PC-3 (cell line): Measurements from ENCODE around the gene RFX4. TPM values are rescaled to one million over a fixed set of nuclear protein-coding genes. Genes with fewer than 3 reads are reported as not detected.

ENCODE experiments used
- ATAC-seq: fragments of 200-7000 bp; cut with Tn5 transposase; 2 replicates; pipeline ENCODE4 v1.9.1; 2020; ENCODE audit warnings: mild to moderate bottlenecking, moderate library complexity
- BruUV-seq: library from RNA; stranded (reverse); fragments of 400-500 nt; replicated peaks from 2 replicates; lab custom pipeline; 2021; lab: Mats Ljungman, UMichigan
- CTCF ChIA-PET: fragments of 300-600 bp; sonication (Branson Sonifier 250); formaldehyde crosslinking; loops from one replicate; lab custom pipeline; 2022; ENCODE audit warnings: antibody characterized with exemption; lab: Charles Lee
- POLR2A ChIA-PET: fragments of 300-600 bp; sonication (Branson Sonifier 250); formaldehyde crosslinking; loops from one replicate; lab custom pipeline; 2022; ENCODE audit warnings: antibody characterized with exemption; ENCODE audit not compliant: unreplicated experiment; lab: Charles Lee
- DNase-seq: peaks from one replicate; pipeline ENCODE4 v3.0.0-alpha.2; 2015
- H2AFZ ChIP-seq: fragments of 300-600 bp; sonication (generic); 2 replicates; pipeline ENCODE4 v1.6.0; 2016; ENCODE audit warnings: antibody characterized with exemption, low read length
- H3F3A ChIP-seq: fragments of 300-600 bp; sonication (generic); one replicate; pipeline ENCODE4 v1.6.0; 2017; ENCODE audit warnings: antibody characterized with exemption, low read length, control low read depth, mild to moderate bottlenecking; ENCODE audit not compliant: unreplicated experiment
- H3K27ac ChIP-seq: fragments of 300-600 bp; sonication (generic); 2 replicates; pipeline ENCODE4 v1.5.1; 2016; ENCODE audit warnings: mild to moderate bottlenecking, low read length
- H3K27me3 ChIP-seq: fragments of 300-600 bp; sonication (generic); 2 replicates; pipeline ENCODE4 v1.6.1; 2016; ENCODE audit warnings: low read length, mixed read lengths
- H3K36me3 ChIP-seq: fragments of 300-600 bp; sonication (generic); 2 replicates; pipeline ENCODE4 v1.6.1; 2016; ENCODE audit warnings: low read depth, mixed run types, low read length, mixed read lengths
- H3K4me1 ChIP-seq: fragments of 300-600 bp; sonication (generic); 2 replicates; pipeline ENCODE4 v1.5.1; 2016; ENCODE audit warnings: low read length; ENCODE audit not compliant: insufficient read depth
- H3K4me2 ChIP-seq: fragments of 300-600 bp; sonication (generic); 2 replicates; pipeline ENCODE4 v1.6.0; 2016; ENCODE audit warnings: low read length
- H3K4me3 ChIP-seq: fragments of 300-600 bp; sonication (generic); 2 replicates; pipeline ENCODE4 v1.5.1; 2016; ENCODE audit warnings: mild to moderate bottlenecking, low read length, mixed read lengths
- H3K79me2 ChIP-seq: fragments of 300-600 bp; sonication (generic); 2 replicates; pipeline ENCODE4 v1.6.1; 2017; ENCODE audit warnings: low read length, mixed read lengths
- H3K9ac ChIP-seq: fragments of 300-600 bp; sonication (generic); 2 replicates; pipeline ENCODE4 v1.6.0; 2016; ENCODE audit warnings: mild to moderate bottlenecking, low read length
- H3K9me2 ChIP-seq: fragments of 300-600 bp; sonication (generic); replicated peaks from 2 replicates; pipeline ENCODE4 v1.6.1; 2016; ENCODE audit warnings: mixed run types, low read length, mixed read lengths
- H3K9me3 ChIP-seq: fragments of 300-600 bp; sonication (generic); 2 replicates; pipeline ENCODE4 v1.6.1; 2016; ENCODE audit warnings: low read length, mixed read lengths
- H4K20me1 ChIP-seq: fragments of 300-600 bp; sonication (generic); 2 replicates; pipeline ENCODE4 v1.6.1; 2016; ENCODE audit warnings: low read length, mixed read lengths
- CTCF ChIP-seq: fragments of 300-600 bp; sonication (generic); conservative IDR thresholded peaks from 2 replicates; pipeline ENCODE4 v1.5.1; 2017; ENCODE audit warnings: antibody characterized with exemption, low read depth, mild to moderate bottlenecking, low read length
- EZH2 ChIP-seq: fragments of 300-600 bp; sonication (generic); IDR thresholded peaks from one replicate; pipeline ENCODE4 v1.6.1; 2017; ENCODE audit warnings: antibody characterized with exemption, mild to moderate bottlenecking, low read length; ENCODE audit not compliant: unreplicated experiment
- EZH2phosphoT487 ChIP-seq: fragments of 300-600 bp; sonication (generic); IDR thresholded peaks from 2 replicates; pipeline ENCODE4 v1.6.1; 2018; ENCODE audit warnings: mild to moderate bottlenecking, antibody characterized with exemption, low read length, borderline replicate concordance
- intact Hi-C: fragments of 100-400 bp; cut with micrococcal nuclease; formaldehyde crosslinking; loops from 2 replicates; pipeline ENCODE4 v1.9.0; 2023
- total RNA-seq: library from RNA; depleted of rRNA; stranded (reverse); fragments of >200 nt; gene quantifications from 2 replicates; pipeline ENCODE4 v1.2.3, GENCODE V29; 2014

RFX4 gene
- total RNA-seq, 1 experiment from 2014 or later: not detected

GRCh38 chr12:106647793-106648514 is 65.2 kb downstream of the RFX4 start:
- Histone ChIP-seq H2AFZ (no peak overlapping the region), H3K9ac (no peak overlapping the region), H3K79me2 (no peaks in the 10 kb centered on the region), H3K36me3 (no peaks in the 10 kb centered on the region), H3K4me2 (no peak overlapping the region), H3K4me1 (peaks cover 6% of the 10 kb centered on the region; the same call in 1 of the 2 replicates), H3K9me2 (no peaks in the 10 kb centered on the region), H3K9me3 (no peaks in the 10 kb centered on the region), H4K20me1 (no peaks in the 10 kb centered on the region), H3K4me3 (no peak overlapping the region), H3K27me3 (no peaks in the 10 kb centered on the region), H3F3A (no peaks in the 10 kb centered on the region), H3K27ac (no peak overlapping the region)
- TF ChIP-seq EZH2phosphoT487 (no peak), CTCF (no peak), EZH2 (no peak)
- CTCF ChIA-PET: no interaction called here
- no TSS peak for BruUV-seq
- intact Hi-C loops: no loop called here
- POLR2A ChIA-PET: interaction anchor here (0.5 kb wide), 1 partner anchor 306 kb away, joined by 3 read pairs; no protein-coding TSS in a partner anchor
- no peak for DNase-seq
- ATAC-seq: no peak

GRCh38 chr12:106648736-106649135 is 65.9 kb downstream of the RFX4 start:
- Histone ChIP-seq H3K36me3 (no peaks in the 10 kb centered on the region), H3F3A (no peaks in the 10 kb centered on the region), H3K27me3 (no peaks in the 10 kb centered on the region), H3K79me2 (no peaks in the 10 kb centered on the region), H3K9ac (no peak overlapping the region), H3K9me3 (no peaks in the 10 kb centered on the region), H3K4me3 (no peak overlapping the region), H3K27ac (no peak overlapping the region), H3K9me2 (no peaks in the 10 kb centered on the region), H4K20me1 (no peaks in the 10 kb centered on the region), H2AFZ (no peak overlapping the region), H3K4me1 (peaks cover 6% of the 10 kb centered on the region; the same call in 1 of the 2 replicates), H3K4me2 (no peak overlapping the region)
- ATAC-seq: no peak
- no peak for TF ChIP-seq EZH2
- DNase-seq: no peak
- ChIA-PET POLR2A (interaction anchor here (0.5 kb wide), 1 partner anchor 305 kb away, joined by 3 read pairs; no protein-coding TSS in a partner anchor), CTCF (no interaction called here)
- no TSS peak for BruUV-seq
- intact Hi-C loops: no loop called here

GRCh38 chr12:106651552-106651951 is 68.7 kb downstream of the RFX4 start:
- Histone ChIP-seq H3K79me2 (no peaks in the 10 kb centered on the region), H3K27ac (no peak overlapping the region), H3K9me2 (no peaks in the 10 kb centered on the region), H4K20me1 (no peaks in the 10 kb centered on the region), H3F3A (no peaks in the 10 kb centered on the region), H2AFZ (no peak overlapping the region), H3K27me3 (peaks cover 20% of the 10 kb centered on the region), H3K9ac (no peak overlapping the region), H3K4me3 (no peak overlapping the region), H3K4me1 (no peaks in the 10 kb centered on the region), H3K9me3 (no peaks in the 10 kb centered on the region), H3K4me2 (no peak overlapping the region), H3K36me3 (no peaks in the 10 kb centered on the region)
- BruUV-seq: no TSS peak
- CTCF ChIA-PET: no interaction called here
- intact Hi-C loops: no loop called here
- no peak for ATAC-seq
- no peak for DNase-seq
- TF ChIP-seq EZH2phosphoT487 (no peak), EZH2 (no peak), CTCF (no peak)
- POLR2A ChIA-PET: no interaction called here
